Astrocyte (in vitro differentiated cells and primary cell): Measurements from ENCODE around the gene IFT88. TPM values are rescaled to one million over a fixed set of nuclear protein-coding genes. Genes with fewer than 3 reads are reported as not detected.

Source experiments
- DNase-seq: peaks from one replicate; pipeline ENCODE4 v3.0.0-alpha.2; 2010; ENCODE audit warnings: low read depth
- FAIRE-seq: peaks from 2 replicates; lab custom pipeline; 2011; peaks lifted over from hg19 to GRCh38; lab: Jason Lieb, UNC
- H2AFZ ChIP-seq: 2 replicates; pipeline ENCODE4 v1.6.0; 2012; ENCODE audit warnings: low read depth, low read length, inconsistent platforms
- H3K27ac ChIP-seq: 2 replicates; pipeline ENCODE4 v1.5.1; 2011; ENCODE audit warnings: low read depth, low read length, inconsistent platforms
- H3K27me3 ChIP-seq: 2 replicates; pipeline ENCODE4 v1.6.0; 2011; ENCODE audit warnings: low read length, inconsistent platforms; ENCODE audit not compliant: insufficient read depth
- H3K36me3 ChIP-seq: 2 replicates; pipeline ENCODE4 v1.5.1; 2011; ENCODE audit warnings: low read length, inconsistent platforms; ENCODE audit not compliant: insufficient read depth
- H3K4me1 ChIP-seq: 2 replicates; pipeline ENCODE4 v1.5.1; 2011; ENCODE audit warnings: low read length, inconsistent platforms; ENCODE audit not compliant: insufficient read depth
- H3K4me2 ChIP-seq: 2 replicates; pipeline ENCODE4 v1.6.0; 2012; ENCODE audit warnings: low read length, inconsistent platforms
- H3K4me3 ChIP-seq: 2 replicates; pipeline ENCODE4 v1.5.1; 2011; ENCODE audit warnings: low read depth, mild to moderate bottlenecking, low read length, inconsistent platforms; ENCODE audit not compliant: insufficient read depth
- H3K79me2 ChIP-seq: 2 replicates; pipeline ENCODE4 v1.6.0; 2012; ENCODE audit warnings: mild to moderate bottlenecking, low read length, inconsistent platforms; ENCODE audit not compliant: insufficient read depth
- H3K9ac ChIP-seq: 2 replicates; pipeline ENCODE4 v1.6.0; 2012; ENCODE audit warnings: mild to moderate bottlenecking, low read length, inconsistent platforms
- H3K9me3 ChIP-seq: 2 replicates; pipeline ENCODE4 v1.5.1; 2012; ENCODE audit warnings: low read depth, mild to moderate bottlenecking, low read length, inconsistent platforms; ENCODE audit not compliant: insufficient read depth
- H4K20me1 ChIP-seq: 2 replicates; pipeline ENCODE4 v1.6.0; 2012; ENCODE audit warnings: low read length, inconsistent platforms; ENCODE audit not compliant: insufficient read depth
- H3K27ac Mint-ChIP-seq: one replicate; pipeline ENCODE4 v1.8.0; 2021; ENCODE audit warnings: mild to moderate bottlenecking, mixed read lengths; ENCODE audit not compliant: unreplicated experiment
- H3K27me3 Mint-ChIP-seq: one replicate; pipeline ENCODE4 v1.8.0; 2021; ENCODE audit warnings: low read depth, mixed read lengths; ENCODE audit not compliant: unreplicated experiment
- H3K36me3 Mint-ChIP-seq: one replicate; pipeline ENCODE4 v1.8.0; 2021; ENCODE audit warnings: low read depth, mixed read lengths; ENCODE audit not compliant: unreplicated experiment
- H3K4me1 Mint-ChIP-seq: one replicate; pipeline ENCODE4 v1.8.0; 2021; ENCODE audit warnings: low read depth, mixed read lengths; ENCODE audit not compliant: unreplicated experiment
- H3K4me3 Mint-ChIP-seq: one replicate; pipeline ENCODE4 v1.8.0; 2021; ENCODE audit warnings: mild to moderate bottlenecking, moderate library complexity, mixed read lengths; ENCODE audit not compliant: unreplicated experiment
- H3K9me3 Mint-ChIP-seq: one replicate; pipeline ENCODE4 v1.8.0; 2021; ENCODE audit warnings: mild to moderate bottlenecking, mixed read lengths; ENCODE audit not compliant: unreplicated experiment
- CTCF ChIP-seq: IDR thresholded peaks from 2 replicates; pipeline ENCODE4 v1.5.1; 2011; ENCODE audit warnings: low read depth, mild to moderate bottlenecking, inconsistent platforms, low read length, moderate library complexity; ENCODE audit not compliant: insufficient read depth
- EZH2 ChIP-seq: IDR thresholded peaks from 2 replicates; pipeline ENCODE4 v1.6.1; 2012; ENCODE audit warnings: mild to moderate bottlenecking, low read length, inconsistent platforms; ENCODE audit not compliant: insufficient read depth
- total RNA-seq: library from RNA; stranded (reverse); gene quantifications from 2 replicates; pipeline ENCODE4 v1.2.1, GENCODE V29; 2021

The IFT88 gene
- total RNA-seq, 1 donor from 2014 or later: 7.6 TPM

DNA sequence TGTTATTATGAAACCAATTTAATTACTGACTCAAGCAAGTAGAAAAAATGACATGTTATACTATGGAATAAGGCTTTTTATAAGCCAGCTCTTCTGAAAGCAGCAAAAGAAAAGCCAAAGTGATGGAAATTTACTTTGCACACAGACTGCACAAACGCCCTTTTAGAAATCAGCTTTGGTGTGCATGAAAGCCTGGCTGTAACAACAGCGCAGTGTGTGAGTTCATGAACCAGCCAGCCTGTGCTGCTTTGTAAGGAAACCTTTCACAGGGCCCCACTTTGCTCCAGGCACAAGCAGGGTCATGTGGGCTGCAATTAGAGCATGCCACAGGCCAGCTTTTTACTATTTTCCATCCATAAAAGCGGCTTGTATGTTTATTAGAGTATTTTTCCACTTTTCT, 13.6 kb upstream of the IFT88 start:
- FAIRE-seq: no peak
- Mint-ChIP-seq H3K27ac (no peak overlapping the region), H3K4me3 (no peak overlapping the region), H3K36me3 (no peaks in the 10 kb centered on the region), H3K4me1 (peaks cover 3% of the 10 kb centered on the region), H3K27me3 (no peaks in the 10 kb centered on the region), H3K9me3 (no peaks in the 10 kb centered on the region)
- H3K9me3 ChIP-seq: no peaks in the 10 kb centered on the region
- H3K4me3 ChIP-seq: no peak overlapping the region
- H3K9ac ChIP-seq: no peak overlapping the region
- no peak overlapping the region for H2AFZ ChIP-seq
- no peaks in the 10 kb centered on the region for H3K27me3 ChIP-seq
- H3K4me2 ChIP-seq: no peak overlapping the region
- no peak overlapping the region for H3K27ac ChIP-seq
- no peaks in the 10 kb centered on the region for H3K79me2 ChIP-seq
- no peaks in the 10 kb centered on the region for H3K36me3 ChIP-seq
- H3K4me1 ChIP-seq: no peaks in the 10 kb centered on the region
- DNase-seq: no peak
- TF ChIP-seq EZH2 (no peak), CTCF (no peak)
- no peaks in the 10 kb centered on the region for H4K20me1 ChIP-seq

GRCh38 chr13:20558982-20559381, 8.0 kb upstream of the IFT88 start:
- H3K9me3 ChIP-seq: no peaks in the 10 kb centered on the region
- H3K4me3 Mint-ChIP-seq: no peak overlapping the region
- H3K79me2 ChIP-seq: no peaks in the 10 kb centered on the region
- H3K36me3 Mint-ChIP-seq: peaks cover 2% of the 10 kb centered on the region
- H3K9ac ChIP-seq: no peak overlapping the region
- no peak for TF ChIP-seq EZH2
- TF ChIP-seq CTCF: no peak
- H3K4me1 ChIP-seq: no peaks in the 10 kb centered on the region
- no peaks in the 10 kb centered on the region for H4K20me1 ChIP-seq
- H3K4me2 ChIP-seq: no peak overlapping the region
- H3K9me3 Mint-ChIP-seq: no peaks in the 10 kb centered on the region
- FAIRE-seq (no peak), DNase-seq (no peak)
- H3K27ac ChIP-seq: no peak overlapping the region
- peaks cover 1% of the 10 kb centered on the region for H3K27me3 Mint-ChIP-seq
- H3K36me3 ChIP-seq: no peaks in the 10 kb centered on the region
- peaks cover 5% of the 10 kb centered on the region for H3K4me1 Mint-ChIP-seq
- H3K27ac Mint-ChIP-seq: no peak overlapping the region
- H3K27me3 ChIP-seq: no peaks in the 10 kb centered on the region
- no peak overlapping the region for H3K4me3 ChIP-seq
- no peak overlapping the region for H2AFZ ChIP-seq

DNA sequence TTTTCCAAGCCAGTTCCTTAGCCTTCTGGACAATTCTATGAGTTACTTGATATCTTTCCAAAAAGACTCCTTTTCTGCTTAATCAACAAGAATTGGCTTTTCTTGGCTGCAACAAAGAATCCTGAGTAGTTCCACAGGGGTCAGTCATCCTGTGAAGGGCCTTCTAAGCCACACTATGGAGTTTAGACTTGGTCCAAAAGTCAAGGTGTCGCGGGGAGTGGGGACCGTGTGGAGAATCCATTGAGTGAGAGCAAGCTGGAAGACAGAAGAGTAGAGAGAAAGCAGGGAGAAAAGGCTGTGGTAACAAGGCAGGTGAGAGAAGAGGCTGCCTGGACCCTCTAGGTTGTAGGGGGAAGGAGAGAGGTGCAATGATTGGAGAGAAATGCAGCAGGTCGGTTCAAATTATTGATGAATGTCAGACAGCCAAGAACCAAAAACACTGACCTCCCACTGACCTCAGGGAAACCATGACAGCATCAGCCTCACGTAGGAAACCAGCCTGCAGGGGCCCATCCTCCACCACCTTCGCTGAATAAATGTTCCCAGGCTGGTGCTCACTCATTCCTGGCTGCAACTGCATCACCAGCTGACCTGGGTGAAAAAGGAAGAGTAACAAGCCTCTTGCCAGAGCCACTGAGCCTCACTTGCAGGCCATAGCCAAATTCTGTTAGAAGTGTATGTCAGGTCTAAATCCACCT, 7.1 kb upstream of the IFT88 start:
- H3K27me3 Mint-ChIP-seq: peaks cover 1% of the 10 kb centered on the region
- H3K9ac ChIP-seq: no peak overlapping the region
- no peak overlapping the region for H3K4me2 ChIP-seq
- no peak overlapping the region for H3K4me3 Mint-ChIP-seq
- peaks cover 5% of the 10 kb centered on the region for H3K9me3 Mint-ChIP-seq
- H3K4me3 ChIP-seq: no peak overlapping the region
- peaks cover 3% of the 10 kb centered on the region for H3K36me3 Mint-ChIP-seq
- H3K4me1 Mint-ChIP-seq: peaks cover 5% of the 10 kb centered on the region
- no peak for TF ChIP-seq CTCF
- no peak for TF ChIP-seq EZH2
- H3K79me2 ChIP-seq: no peaks in the 10 kb centered on the region
- H3K9me3 ChIP-seq: peaks cover 5% of the 10 kb centered on the region
- no peaks in the 10 kb centered on the region for H3K4me1 ChIP-seq
- H3K36me3 ChIP-seq: no peaks in the 10 kb centered on the region
- H3K27ac ChIP-seq: no peak overlapping the region
- no peak for DNase-seq
- H2AFZ ChIP-seq: no peak overlapping the region
- no peak for FAIRE-seq
- no peak overlapping the region for H3K27ac Mint-ChIP-seq
- H4K20me1 ChIP-seq: no peaks in the 10 kb centered on the region
- no peaks in the 10 kb centered on the region for H3K27me3 ChIP-seq
